Stimulated activated CD4-positive, alpha-beta T cell treated with anti-CD3 and anti-CD28 coated beads, Interleukin-4, amount 100 ng/mL, for 48 hours (primary cell): ENCODE measurements around the gene SLC6A16.

Experiments used
- DNase-seq, 2 donors: peaks; one replicate each; pipeline ENCODE4 v3.0.0-alpha.2; 2020; ENCODE audit warnings: low read depth in 2 of 2

SLC6A16 gene

GRCh38 chr19:49271080-49271753 lies 53.8 kb downstream of the SLC6A16 start:
- DNase-seq: no peak

DNA sequence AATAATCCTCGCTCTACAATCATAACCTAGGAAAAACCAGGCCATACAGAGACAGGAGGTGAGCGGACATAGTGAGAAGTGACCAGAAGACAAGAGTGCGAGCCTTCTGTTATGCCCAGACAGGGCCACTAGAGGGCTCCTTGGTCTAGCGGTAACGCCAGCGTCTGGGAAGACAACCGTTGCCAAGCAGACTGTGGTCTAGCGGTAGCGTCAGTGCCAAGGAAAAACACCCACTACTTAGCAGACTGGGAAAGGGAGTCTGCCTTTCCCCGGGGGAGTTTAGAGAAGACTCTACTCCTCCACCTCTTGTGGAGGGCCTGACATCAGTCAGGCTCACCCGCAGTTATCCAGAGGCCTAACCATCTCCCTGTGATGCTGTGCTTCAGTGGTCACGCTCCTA lies 58.6 kb downstream of the SLC6A16 start:
- peak; percentile 37 to 46 for DNase-seq

DNA sequence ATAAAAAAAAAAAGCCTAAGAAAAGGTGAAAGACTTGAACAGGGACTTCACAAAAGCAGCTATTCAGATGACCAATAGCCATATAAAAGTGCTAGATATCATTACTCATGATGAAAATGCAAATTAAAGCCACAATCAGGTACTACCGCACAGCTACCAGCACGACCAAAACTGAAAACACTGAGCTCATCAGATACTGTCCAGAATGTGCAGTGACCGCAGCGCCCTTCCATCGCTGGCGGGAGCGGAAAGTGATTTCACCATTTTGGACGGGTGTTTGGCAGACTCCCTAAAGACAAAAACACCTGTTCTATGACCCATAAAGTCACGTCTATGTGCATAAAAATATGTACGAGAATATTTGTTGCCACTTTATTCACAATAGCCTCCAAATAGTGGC lies 60.7 kb downstream of the SLC6A16 start:
- no peak for DNase-seq

DNA sequence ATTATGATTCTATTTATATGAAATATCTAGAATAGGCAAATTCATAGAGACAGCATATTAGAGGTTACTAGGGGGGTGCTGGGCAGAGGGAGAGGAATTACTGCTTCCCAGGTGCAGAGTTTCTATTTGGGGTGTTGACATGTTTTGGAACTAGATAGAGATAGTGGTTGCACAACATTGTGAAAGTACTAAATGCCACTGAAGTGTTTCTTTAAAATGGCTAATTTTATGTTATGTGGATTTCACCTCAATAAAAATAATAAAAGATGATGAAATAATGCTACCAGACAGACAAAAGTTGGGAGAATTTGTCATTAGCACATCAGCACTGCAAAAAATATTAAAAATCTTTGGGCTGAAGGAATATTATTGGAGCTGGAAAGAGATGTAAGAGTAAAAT lies 63.4 kb downstream of the SLC6A16 start:
- no peak for DNase-seq

DNA sequence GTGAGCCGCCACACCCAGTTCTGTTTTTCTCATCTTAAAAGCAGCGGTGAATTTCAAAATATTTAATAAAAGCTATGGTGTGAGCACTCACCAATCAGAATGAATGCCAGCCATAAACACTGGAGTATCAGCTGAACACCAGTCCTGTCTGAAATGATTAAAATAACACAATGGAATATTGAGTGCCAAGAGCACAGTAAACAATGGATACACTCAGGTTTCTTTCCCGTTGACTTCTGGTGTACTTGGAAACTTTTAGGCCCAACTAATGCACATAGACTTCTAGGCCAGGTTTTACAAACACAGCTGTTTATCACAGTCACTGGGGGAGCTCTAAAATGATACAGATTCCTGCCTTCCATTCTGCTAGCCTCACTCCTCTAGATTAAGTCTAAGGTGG lies 68.3 kb downstream of the SLC6A16 start:
- DNase-seq: no peak

- no peak for DNase-seq
Observed at GRCh38 chr19:49255674-49256073, 69.3 kb downstream of the SLC6A16 start.

GRCh38 chr19:49249933-49250332 lies 75.1 kb downstream of the SLC6A16 start:
- no peak for DNase-seq

DNA sequence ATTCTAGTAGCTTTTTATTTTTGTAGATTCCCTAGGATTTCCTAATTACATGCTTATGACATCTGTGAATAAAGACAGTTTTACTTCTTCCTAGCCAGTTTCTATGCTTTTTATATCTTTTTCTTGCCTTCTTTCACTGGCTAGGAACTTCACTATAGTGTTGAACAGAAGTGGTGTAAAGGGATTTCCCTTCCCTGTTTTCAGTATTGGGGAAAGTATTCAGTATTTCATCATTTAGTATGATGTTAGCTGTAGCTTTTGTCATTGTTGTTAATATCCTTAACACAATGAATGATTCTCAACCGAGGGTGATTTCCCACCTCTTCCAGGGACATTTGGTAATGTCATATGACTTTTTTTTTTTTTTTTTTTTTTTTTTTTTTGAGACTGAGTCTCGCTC lies 77.3 kb downstream of the SLC6A16 start:
- DNase-seq: no peak

GRCh38 chr19:49244256-49244655 lies 80.7 kb downstream of the SLC6A16 start:
- no peak for DNase-seq

DNA sequence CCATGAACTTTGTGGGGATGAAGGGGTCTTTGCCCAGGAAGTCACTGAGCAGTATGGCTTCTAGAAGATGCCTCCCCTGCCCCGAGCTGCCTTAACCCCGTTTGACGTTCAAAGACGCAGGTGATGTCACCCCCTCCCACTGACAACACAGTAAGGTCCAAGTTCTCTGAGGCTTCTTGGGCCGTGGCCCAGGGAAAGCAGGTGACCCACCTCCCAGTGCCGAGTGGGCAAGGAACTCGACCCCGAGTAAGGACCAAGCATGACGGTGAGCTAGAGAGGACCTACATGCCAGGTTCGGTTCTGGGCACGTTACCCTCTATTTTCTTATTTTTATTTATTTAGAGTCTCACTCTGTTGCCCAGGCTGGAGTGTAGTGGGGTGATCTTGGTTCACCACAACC lies 81.3 kb downstream of the SLC6A16 start:
- DNase-seq: no peak

DNA sequence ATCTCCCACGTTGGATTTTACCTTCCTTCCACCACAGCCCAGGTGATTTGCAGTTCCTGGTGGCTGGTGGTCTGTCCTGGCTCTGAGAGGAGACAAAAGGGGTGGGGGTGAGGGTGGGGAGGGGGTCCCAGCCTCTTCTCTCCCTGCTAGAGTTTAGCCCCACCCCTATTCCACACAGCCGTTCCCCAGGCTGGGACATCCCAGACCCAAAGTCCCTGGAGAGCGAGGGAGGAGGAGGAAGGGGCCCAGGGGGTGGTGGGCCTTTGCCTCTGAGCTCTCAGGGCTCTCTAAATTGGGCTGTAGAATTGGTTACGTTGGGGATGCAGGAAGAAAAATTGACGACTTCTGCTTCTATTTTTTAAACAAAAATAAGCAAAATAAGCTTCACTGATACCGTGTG lies 81.9 kb downstream of the SLC6A16 start:
- DNase-seq: no peak

DNA sequence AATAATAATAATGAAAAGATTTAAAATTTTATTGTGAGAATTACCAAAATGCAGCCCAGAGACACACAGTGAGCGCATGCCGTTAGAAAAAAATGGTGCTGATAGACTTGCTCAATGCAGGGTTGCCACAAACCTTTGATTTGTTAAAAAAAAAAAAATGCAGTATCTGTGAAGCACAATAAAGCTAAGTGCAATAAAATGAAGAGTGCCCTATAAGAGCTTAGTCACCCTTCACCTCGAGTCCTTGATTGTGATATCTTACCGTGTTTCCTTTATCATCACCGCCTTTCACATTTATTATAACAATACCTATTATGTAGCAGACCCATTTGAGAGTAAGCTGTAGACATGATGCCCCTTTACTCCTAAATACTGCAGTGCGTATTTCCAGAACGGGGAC lies 83.2 kb downstream of the SLC6A16 start:
- DNase-seq: no peak
